ENCODE results near the gene CHPF. TPM values are rescaled to one million over a fixed set of nuclear protein-coding genes. Genes with fewer than 3 reads are reported as not detected.

The CHPF gene
- total and polyA plus RNA-seq, 7 donors, result 8.4 to 14.2 (median 12.6) TPM

DNA sequence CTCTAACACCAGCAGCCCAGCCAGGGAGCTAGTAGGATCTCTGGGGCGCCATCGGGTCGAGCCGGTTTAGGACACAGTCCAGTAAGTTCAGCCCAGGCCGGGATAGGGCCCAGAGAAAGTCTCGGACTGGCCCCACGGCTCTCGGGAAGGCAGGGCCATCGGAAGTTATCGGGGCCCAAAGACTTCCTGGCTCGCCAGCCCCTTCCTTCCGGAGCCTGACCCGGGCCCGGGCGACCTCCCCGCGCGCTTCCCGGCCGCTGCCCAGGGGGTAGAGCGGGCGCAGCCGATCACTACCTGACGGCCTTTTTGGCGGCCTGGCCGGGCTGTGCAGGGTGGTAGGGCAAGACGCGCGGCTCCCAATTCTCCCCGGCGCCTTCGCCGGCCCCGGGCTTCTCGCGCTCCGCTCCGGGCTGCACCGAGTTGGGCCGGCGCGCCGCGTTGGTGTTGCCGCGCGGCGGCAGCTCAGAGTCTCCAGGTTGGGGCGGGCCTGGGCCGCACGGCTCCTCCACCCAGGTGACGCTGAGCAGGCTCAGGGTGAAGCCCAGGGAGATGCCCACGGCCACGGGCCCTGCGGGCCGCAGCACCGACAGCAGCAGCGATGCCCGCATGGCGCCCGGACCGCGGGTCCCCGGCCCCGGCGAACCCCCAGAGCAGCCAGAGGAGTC, 546 bp downstream of the CHPF start:
- H3K27ac ChIP-seq, result peak overlapping the region; percentile 94
- intact Hi-C loops (cut with DNase I), result loop anchor here (2.0 to 10.0 kb wide), 3 partner anchors 100 to 368 kb away; partner anchors contain the start of genes CNPPD1 (in 1 of the 2), RETREG2 (in 1 of the 2) and SLC23A3 (in 1 of the 2)
- H3K27me3 ChIP-seq (ENCODE audit: insufficient read depth in 3 of 3, low read length in 2 of 3), result no peaks in the 10 kb centered on the region
- H3K36me3 ChIP-seq (ENCODE audit: insufficient read depth in 1 of 2, low read depth in 1 of 2), result peaks cover 0 to 29% of the 10 kb centered on the region in 2 donors
- TF ChIP-seq, protein P1, sequence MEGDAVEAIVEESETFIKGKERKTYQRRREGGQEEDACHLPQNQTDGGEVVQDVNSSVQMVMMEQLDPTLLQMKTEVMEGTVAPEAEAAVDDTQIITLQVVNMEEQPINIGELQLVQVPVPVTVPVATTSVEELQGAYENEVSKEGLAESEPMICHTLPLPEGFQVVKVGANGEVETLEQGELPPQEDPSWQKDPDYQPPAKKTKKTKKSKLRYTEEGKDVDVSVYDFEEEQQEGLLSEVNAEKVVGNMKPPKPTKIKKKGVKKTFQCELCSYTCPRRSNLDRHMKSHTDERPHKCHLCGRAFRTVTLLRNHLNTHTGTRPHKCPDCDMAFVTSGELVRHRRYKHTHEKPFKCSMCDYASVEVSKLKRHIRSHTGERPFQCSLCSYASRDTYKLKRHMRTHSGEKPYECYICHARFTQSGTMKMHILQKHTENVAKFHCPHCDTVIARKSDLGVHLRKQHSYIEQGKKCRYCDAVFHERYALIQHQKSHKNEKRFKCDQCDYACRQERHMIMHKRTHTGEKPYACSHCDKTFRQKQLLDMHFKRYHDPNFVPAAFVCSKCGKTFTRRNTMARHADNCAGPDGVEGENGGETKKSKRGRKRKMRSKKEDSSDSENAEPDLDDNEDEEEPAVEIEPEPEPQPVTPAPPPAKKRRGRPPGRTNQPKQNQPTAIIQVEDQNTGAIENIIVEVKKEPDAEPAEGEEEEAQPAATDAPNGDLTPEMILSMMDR (IDR thresholded peaks at IDR 0.05), result no peak
- WGBS, 3 donors, result 0 to 1% (median 1%) methylated on average over 47 to 66 of the region's 66 CpGs
- H3K9me3 ChIP-seq, result no peaks in the 10 kb centered on the region
- ATAC-seq, result peak; percentile 25 to 56 (median 45)
- peaks cover 23% of the 10 kb centered on the region for H3K4me1 ChIP-seq
- peak in 1 of 2 donors; percentile 69 for DNase-seq
- H3K4me3 ChIP-seq, result peak overlapping the region; percentile 79

DNA sequence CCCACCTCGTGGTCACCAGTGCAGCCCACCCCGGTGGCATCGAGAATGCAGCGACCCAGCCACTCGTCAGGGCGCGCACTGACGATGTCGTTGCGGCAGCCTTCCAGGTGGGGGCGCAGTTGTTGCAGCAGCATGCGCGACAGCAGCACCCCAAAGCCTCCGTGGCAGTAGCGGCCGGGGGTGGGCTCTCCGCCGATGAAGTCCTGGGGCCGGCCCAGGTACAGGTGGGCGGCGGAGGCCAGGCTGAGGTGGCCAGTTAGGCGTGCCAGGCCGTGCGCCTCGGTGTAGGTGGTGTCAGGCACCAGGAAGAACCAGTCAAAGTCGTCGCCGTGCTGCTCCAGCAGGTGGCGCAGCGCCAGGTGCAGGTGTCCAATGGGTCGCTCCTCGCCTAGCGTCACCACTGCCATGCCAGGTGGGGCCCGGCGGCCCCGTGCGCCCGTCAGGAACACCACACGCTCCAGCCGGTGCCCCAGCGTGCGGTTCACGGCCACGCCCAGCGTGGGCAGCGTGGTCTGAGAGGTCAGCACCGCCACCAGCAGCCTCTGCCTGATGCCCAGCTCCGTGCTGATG, 1.9 kb downstream of the CHPF start:
- TF ChIP-seq, protein P1 (IDR thresholded peaks at IDR 0.05), result peak; percentile 80
- Histone ChIP-seq H3K9me3 (no peaks in the 10 kb centered on the region), H3K36me3 (ENCODE audit: insufficient read depth in 1 of 2, low read depth in 1 of 2) (peaks cover 0 to 29% of the 10 kb centered on the region in 2 donors), H3K27ac (no peak overlapping the region), H3K4me3 (peak overlapping the region; percentile 38), H3K27me3 (ENCODE audit: insufficient read depth in 3 of 3, low read length in 2 of 3) (no peaks in the 10 kb centered on the region), H3K4me1 (peaks cover 23% of the 10 kb centered on the region)
- ATAC-seq (peak; percentile 30 to 49 (median 31)), DNase-seq (peak; percentile 74 to 87)
- WGBS, 3 donors, result 14 to 22% (median 15%) methylated on average over 47 to 48 of the region's 48 CpGs
- intact Hi-C loops (cut with DNase I), result loop anchor here (2.0 to 10.0 kb wide), 3 partner anchors 101 to 367 kb away; partner anchors contain the start of genes CNPPD1 (in 1 of the 2), RETREG2 (in 1 of the 2) and SLC23A3 (in 1 of the 2)

DNA sequence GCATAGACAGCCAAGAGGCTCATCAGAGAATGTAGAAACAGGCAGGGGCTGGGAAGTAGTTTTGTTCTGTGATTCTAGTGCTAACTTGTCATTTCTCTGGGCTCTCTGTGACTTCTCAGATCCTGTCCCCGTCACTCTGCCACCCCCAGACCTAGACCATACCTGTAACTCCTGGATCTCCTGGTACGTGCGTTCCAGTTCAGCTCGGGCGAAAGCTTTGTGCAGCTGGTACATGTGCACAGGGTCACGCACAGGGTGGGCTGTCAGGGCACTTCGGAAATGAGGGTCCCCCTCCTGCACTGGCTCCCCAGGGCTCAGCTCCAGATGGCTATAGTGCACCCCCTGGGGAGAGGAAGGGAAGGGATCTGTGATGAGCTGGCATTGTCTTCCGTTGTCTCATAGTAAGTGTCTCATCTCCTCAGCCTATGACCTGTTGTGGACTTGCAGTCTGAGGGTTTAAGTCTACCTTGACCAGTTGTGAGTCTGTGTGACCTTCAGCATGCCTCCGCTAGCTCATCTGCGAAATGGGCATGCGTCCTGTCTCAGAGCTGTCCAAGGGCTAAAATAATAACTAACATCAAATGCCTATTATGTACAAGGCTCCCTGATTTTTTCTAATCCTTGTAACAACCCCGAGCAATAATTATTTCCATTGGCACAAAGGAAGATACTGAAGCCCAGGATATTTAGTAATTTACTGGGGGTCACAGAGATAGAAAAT, 2.7 kb downstream of the CHPF start:
- WGBS, 3 donors, result 90 to 92% (median 90%) methylated on average over 12 of the region's 12 CpGs

More for the DNA sequence above, 2.7 kb downstream of the CHPF start:
- Histone ChIP-seq H3K9me3 (no peaks in the 10 kb centered on the region), H3K27ac (no peak overlapping the region), H3K27me3 (ENCODE audit: insufficient read depth in 3 of 3, low read length in 2 of 3) (no peaks in the 10 kb centered on the region), H3K36me3 (ENCODE audit: insufficient read depth in 1 of 2, low read depth in 1 of 2) (peaks cover 0 to 29% of the 10 kb centered on the region in 2 donors), H3K4me3 (no peak overlapping the region), H3K4me1 (peaks cover 23% of the 10 kb centered on the region)
- ATAC-seq (no peak), DNase-seq (no peak)
- TF ChIP-seq, protein P1 (IDR thresholded peaks at IDR 0.05), result no peak
- intact Hi-C loops (cut with DNase I), result loop anchor here (2.0 to 10.0 kb wide), 3 partner anchors 102 to 366 kb away; partner anchors contain the start of genes CNPPD1 (in 1 of the 2), RETREG2 (in 1 of the 2) and SLC23A3 (in 1 of the 2)
